IPS DF 6.9 (cell line): ENCODE results near the gene SCGB1A1.
"Not testable (repeated sequence)": the region's sequence is repeated elsewhere in the genome, so short reads cannot be mapped to it uniquely, and the experiment has no call there.

Source experiments
- DNase-seq: peaks from one replicate; pipeline ENCODE4 v3.0.0-alpha.2; 2013; ENCODE audit warnings: low read depth, low spot score
- H3K27ac ChIP-seq: one replicate; pipeline ENCODE4 v1.5.1; 2013; ENCODE audit warnings: low read length, control low read depth
- H3K27me3 ChIP-seq: 2 replicates; pipeline ENCODE4 v1.6.1; 2013; ENCODE audit warnings: mild to moderate bottlenecking, low read length; ENCODE audit not compliant: control insufficient read depth, insufficient read depth
- H3K36me3 ChIP-seq: 2 replicates; pipeline ENCODE4 v1.6.1; 2013; ENCODE audit warnings: low read length; ENCODE audit not compliant: control insufficient read depth, insufficient read depth
- H3K4me1 ChIP-seq: 2 replicates; pipeline ENCODE4 v1.6.1; 2013; ENCODE audit warnings: low read length; ENCODE audit not compliant: control insufficient read depth, insufficient read depth
- H3K4me3 ChIP-seq: 2 replicates; pipeline ENCODE4 v1.5.1; 2013; ENCODE audit warnings: mild to moderate bottlenecking, low read length
- H3K9me3 ChIP-seq: 2 replicates; pipeline ENCODE4 v1.6.1; 2013; ENCODE audit warnings: low read length, inconsistent platforms; ENCODE audit not compliant: control insufficient read depth, insufficient read depth
- WGBS: extraction: QIAGEN DNeasy Blood & Tissue Kit; methylation state at CpG from one replicate; pipeline ENCODE4 v1.1.7; 2013; ENCODE audit warnings: mixed read lengths, missing lambda C conversion rate; ENCODE audit not compliant: insufficient read length, insufficient coverage; 5-methylcytosine and 5-hydroxymethylcytosine counted together

Gene SCGB1A1

GRCh38 chr11:62418733-62419132, at the start of gene SCGB1A1:
TSS of gene SCGB1A1 (plus strand) at chr11:62419033. CDS start at chr11:62419096, 63 bp downstream.
- no peak within 1 kb of the TSS for H3K4me3 ChIP-seq
- DNase-seq = no peak
- no peaks in the 10 kb centered on the region for H3K27me3 ChIP-seq
- no peaks in the 10 kb centered on the region for H3K4me1 ChIP-seq
- H3K27ac ChIP-seq = no peak within 1 kb of the TSS
- H3K36me3 ChIP-seq = no peaks in the 10 kb centered on the region
- no CpG with 5 or more reads among the region's 4 CpGs for WGBS
- H3K9me3 ChIP-seq = no peaks in the 10 kb centered on the region

- H3K36me3 ChIP-seq = peaks cover 3% of the 10 kb centered on the region; the same call in 1 of the 2 replicates
- no CpG with 5 or more reads among the region's 39 CpGs for WGBS
- no peaks in the 10 kb centered on the region for H3K27me3 ChIP-seq
- H3K9me3 ChIP-seq = no peaks in the 10 kb centered on the region
- H3K27ac ChIP-seq = no peak overlapping the region
- no peak for DNase-seq
- H3K4me3 ChIP-seq = no peak overlapping the region
- H3K4me1 ChIP-seq = peaks cover 2% of the 10 kb centered on the region; the same call in 1 of the 2 replicates
These were observed 47.9 kb upstream of the SCGB1A1 start for GRCh38 chr11:62370743-62371440.

- H3K27ac ChIP-seq = no peak overlapping the region
- H3K36me3 ChIP-seq = peaks cover 3% of the 10 kb centered on the region; the same call in 1 of the 2 replicates
- no peaks in the 10 kb centered on the region for H3K27me3 ChIP-seq
- no peak for DNase-seq
- no CpG with 5 or more reads among the region's 6 CpGs for WGBS
- H3K4me1 ChIP-seq = peaks cover 2% of the 10 kb centered on the region; the same call in 1 of the 2 replicates
- no peaks in the 10 kb centered on the region for H3K9me3 ChIP-seq
- H3K4me3 ChIP-seq = no peak overlapping the region
These were observed 46.0 kb upstream of the SCGB1A1 start for GRCh38 chr11:62372871-62373270.

GRCh38 chr11:62373464-62374119, 45.2 kb upstream of the SCGB1A1 start:
- peaks cover 2% of the 10 kb centered on the region; the same call in 1 of the 2 replicates for H3K4me1 ChIP-seq
- no peak overlapping the region for H3K4me3 ChIP-seq
- H3K27ac ChIP-seq = no peak overlapping the region
- no CpG with 5 or more reads among the region's 18 CpGs for WGBS
- H3K36me3 ChIP-seq = peaks cover 3% of the 10 kb centered on the region; the same call in 1 of the 2 replicates
- H3K9me3 ChIP-seq = no peaks in the 10 kb centered on the region
- DNase-seq = no peak
- no peaks in the 10 kb centered on the region for H3K27me3 ChIP-seq

- H3K4me3 ChIP-seq = no peak overlapping the region
- H3K27me3 ChIP-seq = no peaks in the 10 kb centered on the region
- DNase-seq = no peak
- H3K27ac ChIP-seq = no peak overlapping the region
- no peaks in the 10 kb centered on the region for H3K9me3 ChIP-seq
- peaks cover 2% of the 10 kb centered on the region; the same call in 1 of the 2 replicates for H3K4me1 ChIP-seq
- WGBS = no CpG with 5 or more reads among the region's 9 CpGs
- peaks cover 3% of the 10 kb centered on the region; the same call in 1 of the 2 replicates for H3K36me3 ChIP-seq
These were observed 44.0 kb upstream of the SCGB1A1 start for GRCh38 chr11:62374801-62375200.

- H3K36me3 ChIP-seq, H3K9me3 ChIP-seq, H3K4me3 ChIP-seq, DNase-seq, H3K27ac ChIP-seq, H3K4me1 ChIP-seq, H3K27me3 ChIP-seq: not testable (repeated sequence)
- WGBS = no CpG with 5 or more reads among the region's 9 CpGs
These were observed 40.3 kb upstream of the SCGB1A1 start for GRCh38 chr11:62378459-62379063.

GRCh38 chr11:62379586-62379985, 39.2 kb upstream of the SCGB1A1 start:
- no CpG with 5 or more reads among the region's 2 CpGs for WGBS
- DNase-seq, H3K4me3 ChIP-seq, H3K27ac ChIP-seq, H3K4me1 ChIP-seq, H3K36me3 ChIP-seq, H3K27me3 ChIP-seq, H3K9me3 ChIP-seq: not testable (repeated sequence)

- H3K4me3 ChIP-seq, DNase-seq, H3K9me3 ChIP-seq, H3K27ac ChIP-seq, H3K4me1 ChIP-seq, H3K36me3 ChIP-seq, H3K27me3 ChIP-seq: not testable (repeated sequence)
- WGBS = no CpG with 5 or more reads among the region's 12 CpGs
These were observed 38.0 kb upstream of the SCGB1A1 start for GRCh38 chr11:62380821-62381245.

- DNase-seq = no peak
- Histone ChIP-seq H3K36me3 (no peaks in the 10 kb centered on the region), H3K4me3 (no peak overlapping the region), H3K9me3 (no peaks in the 10 kb centered on the region), H3K27me3 (no peaks in the 10 kb centered on the region), H3K27ac (no peak overlapping the region), H3K4me1 (no peaks in the 10 kb centered on the region)
- whole genome bisulfite sequencing = no CpG with 5 or more reads among the region's 6 CpGs
These were observed 35.0 kb upstream of the SCGB1A1 start for GRCh38 chr11:62383822-62384221.

GRCh38 chr11:62386083-62386482, 32.8 kb upstream of the SCGB1A1 start:
- not testable (repeated sequence) for H3K9me3 ChIP-seq, H3K27me3 ChIP-seq, H3K27ac ChIP-seq, H3K4me3 ChIP-seq, H3K4me1 ChIP-seq, DNase-seq, H3K36me3 ChIP-seq
- WGBS = no CpG with 5 or more reads among the region's 3 CpGs
